GM12892 (cell line): Measurements from ENCODE around the gene TRAPPC1.

Experiments used
- DNase-seq: peaks from one replicate; pipeline ENCODE4 v3.0.0; 2011; ENCODE audit not compliant: insufficient read length
- FAIRE-seq: peaks from 2 replicates; lab custom pipeline; 2011; peaks lifted over from hg19 to GRCh38; lab: Jason Lieb, UNC
- POLR2A ChIP-seq: IDR thresholded peaks from 2 replicates; pipeline ENCODE4 v1.6.1; 2011; ENCODE audit warnings: low read depth, low read length, control low read depth
- POLR2AphosphoS5 ChIP-seq: IDR thresholded peaks from 2 replicates; pipeline ENCODE4 v1.6.1; 2011; ENCODE audit warnings: low read depth, low read length, control low read depth
- TAF1 ChIP-seq: IDR thresholded peaks from 2 replicates; pipeline ENCODE4 v1.6.1; 2011; ENCODE audit warnings: low read depth, mild to moderate bottlenecking, control low read depth, low read length, borderline replicate concordance

Gene TRAPPC1

GRCh38 chr17:7888184-7888920, 43.4 kb downstream of the TRAPPC1 start, which contains the start of gene CHD3:
Gene CHD3, plus strand, starts transcription at chr17:7888789. Its CDS starts 212 bp downstream, at chr17:7889001.
- FAIRE-seq = no peak
- no peak for TF ChIP-seq POLR2A
- TF ChIP-seq POLR2AphosphoS5 = no peak
- TF ChIP-seq TAF1 = no peak
- no peak for DNase-seq

GRCh38 chr17:7887482-7888183, 44.1 kb downstream of the TRAPPC1 start:
- DNase-seq = peak; percentile 73
- no peak for TF ChIP-seq TAF1
- 0 out of 2 replicates have a peak, but pooled peaks have one; percentile 25 for TF ChIP-seq POLR2AphosphoS5
- TF ChIP-seq POLR2A = peak; percentile 35; the same call in 1 of the 2 replicates
- peak; percentile 95 for FAIRE-seq

GRCh38 chr17:7887038-7887481, 44.7 kb downstream of the TRAPPC1 start:
- FAIRE-seq (no peak), DNase-seq (no peak)
- TF ChIP-seq POLR2A = no peak

GRCh38 chr17:7886227-7887037, 45.3 kb downstream of the TRAPPC1 start:
- FAIRE-seq (no peak), DNase-seq (no peak)
- TF ChIP-seq TAF1 (no peak), POLR2AphosphoS5 (no peak), POLR2A (no peak)

- peak; percentile 63 for FAIRE-seq
- peak; percentile 50 for DNase-seq
- peak; percentile 53; the same call in 1 of the 2 replicates for TF ChIP-seq POLR2A
- TF ChIP-seq POLR2AphosphoS5 = no peak; the same call in 1 of the 2 replicates
Observed at GRCh38 chr17:7885367-7886226, 46.1 kb downstream of the TRAPPC1 start.

- no peak for FAIRE-seq
- TF ChIP-seq TAF1 (no peak), POLR2A (no peak), POLR2AphosphoS5 (no peak)
- no peak for DNase-seq
Observed at GRCh38 chr17:7884581-7885366, 47.0 kb downstream of the TRAPPC1 start.

GRCh38 chr17:7883781-7884386, 47.9 kb downstream of the TRAPPC1 start:
- FAIRE-seq (no peak), DNase-seq (no peak)
- TF ChIP-seq POLR2AphosphoS5 (no peak), TAF1 (no peak), POLR2A (no peak)

GRCh38 chr17:7882629-7883028, 49.1 kb downstream of the TRAPPC1 start:
- no peak for FAIRE-seq
- no peak for TF ChIP-seq POLR2A
- TF ChIP-seq POLR2AphosphoS5 = no peak
- no peak for TF ChIP-seq TAF1
- no peak for DNase-seq

- no peak for DNase-seq
- peak; percentile 54 for FAIRE-seq
- TF ChIP-seq POLR2AphosphoS5 (no peak), POLR2A (no peak), TAF1 (no peak)
Observed at GRCh38 chr17:7882068-7882467, 49.7 kb downstream of the TRAPPC1 start.
